GM23248 (cell line): ENCODE measurements around the gene INPP5D.

Experiments used
- EZH2 ChIP-seq: fragments of 200-600 bp; sonication (generic); IDR thresholded peaks from 2 replicates; pipeline ENCODE4 v1.6.1; 2018; ENCODE audit warnings: antibody characterized with exemption, mild to moderate bottlenecking; ENCODE audit not compliant: insufficient read depth, poor library complexity, severe bottlenecking
- EZH2phosphoT487 ChIP-seq: fragments of 200-600 bp; sonication (generic); IDR thresholded peaks from 2 replicates; pipeline ENCODE4 v1.6.1; 2018; ENCODE audit warnings: antibody characterized with exemption, moderate library complexity, mild to moderate bottlenecking, low read depth; ENCODE audit not compliant: insufficient read depth

- TF ChIP-seq EZH2 (no peak), EZH2phosphoT487 (no peak)
Measured at GRCh38 chr2:233250985-233251305, 190.8 kb downstream of the INPP5D start.
